GM12878 (cell line): ENCODE results near the gene C17orf114.

ENCODE experiments used
- ATAC-seq: fragments of 200-7000 bp; cut with Tn5 transposase; 3 replicates; pipeline ENCODE4 v1.9.1; 2020; ENCODE audit warnings: mild to moderate bottlenecking, moderate library complexity
- BruUV-seq: library from RNA; stranded (reverse); fragments of 400-500 nt; replicated peaks from 2 replicates; lab custom pipeline; 2021; lab: Mats Ljungman, UMichigan
- CTCF ChIA-PET: fragments of 300-600 bp; sonication (Branson Sonifier 250); formaldehyde crosslinking; extraction: SDS; loops from one replicate; lab custom pipeline; 2021; ENCODE audit warnings: inconsistent platforms; lab: Yijun Ruan, JAX
- POLR2A ChIA-PET: fragments of 350-600 bp; formaldehyde crosslinking; extraction: SDS; loops from one replicate; lab custom pipeline; 2021; ENCODE audit warnings: inconsistent platforms; lab: Charles Lee
- RAD21 ChIA-PET: fragments of 300-600 bp; sonication (Branson Sonifier 250); formaldehyde crosslinking; loops from one replicate; lab custom pipeline; 2023; ENCODE audit warnings: antibody characterized with exemption; ENCODE audit not compliant: unreplicated experiment; lab: Charles Lee
- SMC1A ChIA-PET: fragments of 300-600 bp; sonication (Branson Sonifier 250); formaldehyde crosslinking; loops from one replicate; lab custom pipeline; 2023; ENCODE audit not compliant: unreplicated experiment, uncharacterized antibody; lab: Charles Lee
- DNase-seq: peaks from one replicate; pipeline ENCODE4 v3.0.0-alpha.2; 2011; ENCODE audit warnings: low read depth, low spot score
- FAIRE-seq: peaks from 3 replicates; lab custom pipeline; 2011; peaks lifted over from hg19 to GRCh38; lab: Jason Lieb, UNC
- H2AFZ ChIP-seq: 2 replicates; pipeline ENCODE4 v1.6.0; 2011; ENCODE audit warnings: low read depth, low read length, control low read depth; ENCODE audit not compliant: control insufficient read depth
- H3K27ac ChIP-seq: 2 replicates; pipeline ENCODE4 v1.5.1; 2011; ENCODE audit warnings: control low read depth; ENCODE audit not compliant: control insufficient read depth, insufficient read depth
- H3K27me3 ChIP-seq, 2 experiments: replicated peaks in 1 of 2; 2 replicates each; pipeline versions ENCODE4 v1.6.0 to v1.6.1; 2011; ENCODE audit warnings: low read length in 1 of 2; ENCODE audit not compliant: control insufficient read depth in 2 of 2, insufficient read depth in 2 of 2
- H3K36me3 ChIP-seq, 2 experiments: 2 replicates each; pipeline ENCODE4 v1.5.1; 2011; ENCODE audit warnings: low read length in 1 of 2; ENCODE audit not compliant: control insufficient read depth in 2 of 2, insufficient read depth in 2 of 2
- H3K4me1 ChIP-seq: 2 replicates; pipeline ENCODE4 v1.6.1; 2011; ENCODE audit warnings: mild to moderate bottlenecking, low read length, moderate library complexity, mixed read lengths; ENCODE audit not compliant: control insufficient read depth, insufficient read depth
- H3K4me2 ChIP-seq: 2 replicates; pipeline ENCODE4 v1.6.0; 2011; ENCODE audit warnings: control low read depth; ENCODE audit not compliant: control insufficient read depth, insufficient read depth
- H3K4me3 ChIP-seq: fragments of 200-600 bp; sonication (generic); 2 replicates; pipeline ENCODE4 v1.5.1; 2016
- H3K79me2 ChIP-seq: 2 replicates; pipeline ENCODE4 v1.6.0; 2011; ENCODE audit warnings: low read length; ENCODE audit not compliant: control insufficient read depth, insufficient read depth
- H3K9ac ChIP-seq: 2 replicates; pipeline ENCODE4 v1.8.0; 2011; ENCODE audit warnings: low read length, control low read depth, mixed read lengths; ENCODE audit not compliant: control insufficient read depth, insufficient read depth
- H3K9me3 ChIP-seq: replicated peaks from 3 replicates; pipeline ENCODE4 v1.5.1; 2011; ENCODE audit warnings: mild to moderate bottlenecking, low read length; ENCODE audit not compliant: control insufficient read depth, insufficient read depth
- H4K20me1 ChIP-seq: 2 replicates; pipeline ENCODE4 v1.6.0; 2011; ENCODE audit not compliant: control insufficient read depth, insufficient read depth
- CHD1 ChIP-seq: IDR thresholded peaks from 2 replicates; pipeline ENCODE4 v1.6.1; 2012; ENCODE audit warnings: low read depth, low read length, improper control_type of control experiment
- CREM ChIP-seq: IDR thresholded peaks from 2 replicates; pipeline ENCODE4 v1.6.1; 2014; ENCODE audit warnings: antibody characterized with exemption, low read depth
- EZH2 ChIP-seq: IDR thresholded peaks from 2 replicates; pipeline ENCODE4 v1.6.1; 2012; ENCODE audit warnings: low read depth, mild to moderate bottlenecking, control low read depth, inconsistent platforms, low read length, borderline replicate concordance; ENCODE audit not compliant: control insufficient read depth
- FOXM1 ChIP-seq: IDR thresholded peaks from 2 replicates; pipeline ENCODE4 v1.6.1; 2012; ENCODE audit warnings: low read depth, mild to moderate bottlenecking, inconsistent platforms, low read length, moderate library complexity
- KLF5 ChIP-seq: fragments of 450-650 bp; IDR thresholded peaks from 2 replicates; pipeline ENCODE4 v1.6.1; 2014; ENCODE audit warnings: mild to moderate bottlenecking; ENCODE audit not compliant: partially characterized antibody
- MTA2 ChIP-seq: fragments of 450-650 bp; IDR thresholded peaks from 2 replicates; pipeline ENCODE4 v1.6.1; 2016; ENCODE audit warnings: low read depth, mild to moderate bottlenecking, moderate library complexity
- MYB ChIP-seq: fragments of 150-350 bp; IDR thresholded peaks from 2 replicates; pipeline ENCODE4 v1.6.1; 2014; ENCODE audit warnings: mild to moderate bottlenecking, low read depth, low read length, borderline replicate concordance
- SIX5 ChIP-seq: IDR thresholded peaks from 2 replicates; pipeline ENCODE4 v1.6.1; 2011; ENCODE audit warnings: mild to moderate bottlenecking, low read depth, low read length, moderate library complexity; ENCODE audit not compliant: severe bottlenecking
- SPI1 ChIP-seq: IDR thresholded peaks from 2 replicates; pipeline ENCODE4 v1.6.1; 2011; ENCODE audit warnings: low read depth, mild to moderate bottlenecking, low read length, moderate library complexity, borderline replicate concordance; ENCODE audit not compliant: insufficient read depth
- SRF ChIP-seq, 2 experiments: IDR thresholded peaks; 2 replicates each; pipeline ENCODE4 v1.6.1; 2011; ENCODE audit warnings: low read depth in 2 of 2, low read length in 2 of 2, mild to moderate bottlenecking in 1 of 2, moderate library complexity in 1 of 2
- WRNIP1 ChIP-seq: IDR thresholded peaks from 2 replicates; pipeline ENCODE4 v1.6.1; 2011; ENCODE audit warnings: low read depth, low read length, improper control_type of control experiment, borderline replicate concordance
- YY1 ChIP-seq: IDR thresholded peaks from 2 replicates; pipeline ENCODE4 v1.6.1; 2011; ENCODE audit warnings: low read depth, mild to moderate bottlenecking, low read length
- WGBS: methylation state at CpG from one replicate; pipeline ENCODE4 v1.1.6; 2016; ENCODE audit warnings: low lambda C conversion rate; ENCODE audit not compliant: insufficient replicate concordance, insufficient coverage; ENCODE audit errors: missing lambda C conversion rate; 5-methylcytosine and 5-hydroxymethylcytosine counted together
- in situ Hi-C: fragments of 300-500 bp; cut with MboI; formaldehyde crosslinking; loops from 9 replicates; pipeline ENCODE4 v1.14.3; 2018; ENCODE audit warnings: mixed read lengths
- intact Hi-C: fragments of 100-400 bp; cut with micrococcal nuclease; formaldehyde crosslinking; loops from one replicate; pipeline ENCODE4 v1.14.2; 2022; ENCODE audit not compliant: unreplicated experiment
- TF ChIP-seq, protein P1 (sequence below): IDR thresholded peaks from 2 replicates; pipeline ENCODE4 v1.6.1; 2012; ENCODE audit warnings: mild to moderate bottlenecking, low read depth, low read length

Gene C17orf114

GRCh38 chr17:4786516-4786915 lies 15.6 kb downstream of the C17orf114 start:
- Histone ChIP-seq H2AFZ (no peak overlapping the region), H3K36me3 (no peaks in the 10 kb centered on the region), H3K27ac (no peak overlapping the region), H3K4me3 (no peak overlapping the region), H3K9me3 (no peaks in the 10 kb centered on the region), H3K9ac (no peak overlapping the region), H3K4me1 (peaks cover 12% of the 10 kb centered on the region), H3K27me3 (peaks cover 18 to 19% of the 10 kb centered on the region in 2 experiments), H3K4me2 (no peak overlapping the region), H4K20me1 (no peaks in the 10 kb centered on the region), H3K79me2 (no peaks in the 10 kb centered on the region)
- DNase-seq (no peak), ATAC-seq (no peak), FAIRE-seq (no peak)
- WGBS: 46% methylated on average over 6 of the region's 6 CpGs
- intact Hi-C loops (loop anchor here (2.0 to 10.0 kb wide), 3 partner anchors 52 to 102 kb away; partner anchors contain the start of genes ARRB2, CXCL16, MED11 and ZMYND15), in situ Hi-C loops (no loop called here)
- CTCF ChIA-PET: no interaction called here
- POLR2A ChIA-PET: interaction anchor here (0.5 to 0.6 kb wide), 2 partner anchors 47 to 84 kb away, joined by 3 to 4 read pairs; no protein-coding TSS in a partner anchor
- no peak for TF ChIP-seq MTA2
- RAD21 ChIA-PET: no interaction called here
- SMC1A ChIA-PET: interaction anchor here (1.0 kb wide), 1 partner anchor 10 kb away, joined by 3 read pairs; the partner anchor contains the start of gene PSMB6
- BruUV-seq: no TSS peak

- Histone ChIP-seq H3K4me1 (peaks cover 12% of the 10 kb centered on the region), H3K27me3 (peaks cover 18 to 19% of the 10 kb centered on the region in 2 experiments), H3K79me2 (no peaks in the 10 kb centered on the region), H3K9me3 (no peaks in the 10 kb centered on the region), H2AFZ (no peak within 1 kb of the TSS), H4K20me1 (no peaks in the 10 kb centered on the region), H3K4me3 (no peak within 1 kb of the TSS), H3K4me2 (no peak within 1 kb of the TSS; the same call in 1 of the 2 replicates), H3K9ac (no peak within 1 kb of the TSS), H3K27ac (no peak within 1 kb of the TSS), H3K36me3 (no peaks in the 10 kb centered on the region)
- intact Hi-C loops (loop anchor here (2.0 to 10.0 kb wide), 3 partner anchors 51 to 103 kb away; partner anchors contain the start of genes ARRB2, CXCL16, MED11 and ZMYND15), in situ Hi-C loops (no loop called here)
- ChIA-PET POLR2A (interaction anchor here (0.5 to 0.6 kb wide), 2 partner anchors 48 to 85 kb away, joined by 3 to 4 read pairs; no protein-coding TSS in a partner anchor), RAD21 (no interaction called here), CTCF (no interaction called here), SMC1A (interaction anchor here (1.0 kb wide), 1 partner anchor 10 kb away, joined by 3 read pairs; the partner anchor contains the start of gene PSMB6)
- FAIRE-seq (no peak), ATAC-seq (no peak), DNase-seq (no peak)
- 13% methylated on average over 24 of the region's 24 CpGs for WGBS
- BruUV-seq: no TSS peak
- TF ChIP-seq MYB (no peak), SPI1 (no peak), YY1 (no peak), WRNIP1 (no peak), FOXM1 (no peak), SIX5 (no peak), CHD1 (no peak), EZH2 (no peak), CREM (no peak), SRF (IDR thresholded peaks at IDR 0.05; ENCODE audit: low read depth in 2 of 2, low read length in 2 of 2) (no peak), KLF5 (no peak)
- TF ChIP-seq, protein P1, sequence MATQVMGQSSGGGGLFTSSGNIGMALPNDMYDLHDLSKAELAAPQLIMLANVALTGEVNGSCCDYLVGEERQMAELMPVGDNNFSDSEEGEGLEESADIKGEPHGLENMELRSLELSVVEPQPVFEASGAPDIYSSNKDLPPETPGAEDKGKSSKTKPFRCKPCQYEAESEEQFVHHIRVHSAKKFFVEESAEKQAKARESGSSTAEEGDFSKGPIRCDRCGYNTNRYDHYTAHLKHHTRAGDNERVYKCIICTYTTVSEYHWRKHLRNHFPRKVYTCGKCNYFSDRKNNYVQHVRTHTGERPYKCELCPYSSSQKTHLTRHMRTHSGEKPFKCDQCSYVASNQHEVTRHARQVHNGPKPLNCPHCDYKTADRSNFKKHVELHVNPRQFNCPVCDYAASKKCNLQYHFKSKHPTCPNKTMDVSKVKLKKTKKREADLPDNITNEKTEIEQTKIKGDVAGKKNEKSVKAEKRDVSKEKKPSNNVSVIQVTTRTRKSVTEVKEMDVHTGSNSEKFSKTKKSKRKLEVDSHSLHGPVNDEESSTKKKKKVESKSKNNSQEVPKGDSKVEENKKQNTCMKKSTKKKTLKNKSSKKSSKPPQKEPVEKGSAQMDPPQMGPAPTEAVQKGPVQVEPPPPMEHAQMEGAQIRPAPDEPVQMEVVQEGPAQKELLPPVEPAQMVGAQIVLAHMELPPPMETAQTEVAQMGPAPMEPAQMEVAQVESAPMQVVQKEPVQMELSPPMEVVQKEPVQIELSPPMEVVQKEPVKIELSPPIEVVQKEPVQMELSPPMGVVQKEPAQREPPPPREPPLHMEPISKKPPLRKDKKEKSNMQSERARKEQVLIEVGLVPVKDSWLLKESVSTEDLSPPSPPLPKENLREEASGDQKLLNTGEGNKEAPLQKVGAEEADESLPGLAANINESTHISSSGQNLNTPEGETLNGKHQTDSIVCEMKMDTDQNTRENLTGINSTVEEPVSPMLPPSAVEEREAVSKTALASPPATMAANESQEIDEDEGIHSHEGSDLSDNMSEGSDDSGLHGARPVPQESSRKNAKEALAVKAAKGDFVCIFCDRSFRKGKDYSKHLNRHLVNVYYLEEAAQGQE: no peak
These were observed 16.0 kb downstream of the C17orf114 start, which contains the start of gene VMO1 for GRCh38 chr17:4786106-4786511. VMO1 (minus strand) TSS chr17:4786364; CDS start chr17:4786352, 12 bp downstream.
